GM18498 (cell line): ENCODE results near the gene CHGA.

ENCODE experiments used
- ATAC-seq: cut with Tn5 transposase; IDR thresholded peaks from one replicate; pipeline ENCODE4 v1.9.1; 2021; ENCODE audit warnings: mild to moderate bottlenecking, moderate library complexity; ENCODE audit not compliant: unreplicated experiment

CHGA gene

GRCh38 chr14:92942976-92943710, 20.2 kb downstream of the CHGA start:
- no peak for ATAC-seq

DNA sequence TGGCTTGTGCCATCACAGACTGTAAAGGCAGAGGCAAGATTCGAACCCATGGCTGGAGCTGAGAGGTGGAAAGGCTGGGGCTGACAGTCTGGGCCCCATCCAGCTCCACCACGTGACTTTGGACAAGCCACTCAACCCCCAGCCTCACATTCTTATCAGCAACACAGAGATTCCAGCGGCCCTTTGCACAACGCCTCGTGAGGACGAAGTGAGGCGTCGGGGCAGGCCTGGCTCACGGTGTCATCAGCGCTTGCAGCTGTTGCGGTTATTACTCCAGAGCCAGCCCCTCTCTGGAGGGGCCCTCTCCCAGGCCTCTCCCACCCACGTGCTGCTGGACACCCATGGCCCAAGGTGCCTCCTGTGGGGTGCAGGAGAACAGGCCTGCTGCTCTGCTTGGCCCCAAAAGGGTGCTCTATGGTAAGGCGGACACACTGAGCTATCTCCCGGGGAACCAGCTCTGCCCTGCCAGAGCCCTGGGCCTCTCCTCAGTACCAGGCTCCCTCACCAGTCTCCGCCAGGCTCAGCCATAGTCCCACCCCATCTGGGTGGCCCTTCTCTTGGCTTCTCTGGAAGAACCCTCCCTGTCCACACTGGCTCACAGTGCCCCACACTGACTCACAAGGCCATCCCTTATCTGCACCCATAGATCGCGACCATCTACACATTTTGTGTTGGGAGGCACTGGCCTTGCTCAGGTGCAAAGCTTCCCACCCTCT, 21.1 kb downstream of the CHGA start:
- no peak for ATAC-seq

DNA sequence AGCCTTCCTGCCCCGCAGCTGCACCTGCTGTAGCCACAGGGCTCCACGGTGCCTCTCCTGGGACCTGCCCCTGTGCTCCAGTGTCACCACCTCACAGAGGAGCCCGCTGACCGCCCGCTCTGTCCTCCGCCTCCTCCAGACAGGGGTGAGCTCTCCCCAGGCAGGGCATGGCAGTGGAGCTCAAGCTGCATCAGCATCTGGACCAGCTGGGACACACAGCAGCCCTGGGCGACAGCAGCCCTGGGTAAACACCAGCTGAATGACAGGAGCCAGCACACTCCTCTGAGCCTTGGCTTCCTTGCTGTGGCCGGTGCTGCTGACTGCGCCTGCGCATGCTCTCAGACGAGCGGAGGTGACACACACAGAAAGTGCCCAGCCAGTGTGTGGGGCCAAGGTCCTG, 22.0 kb downstream of the CHGA start:
- no peak for ATAC-seq

GRCh38 chr14:92945544-92945943, 22.6 kb downstream of the CHGA start:
- ATAC-seq = no peak

GRCh38 chr14:92945959-92946846, 23.3 kb downstream of the CHGA start:
- no peak for ATAC-seq

GRCh38 chr14:92946847-92947545, 24.0 kb downstream of the CHGA start:
- no peak for ATAC-seq

DNA sequence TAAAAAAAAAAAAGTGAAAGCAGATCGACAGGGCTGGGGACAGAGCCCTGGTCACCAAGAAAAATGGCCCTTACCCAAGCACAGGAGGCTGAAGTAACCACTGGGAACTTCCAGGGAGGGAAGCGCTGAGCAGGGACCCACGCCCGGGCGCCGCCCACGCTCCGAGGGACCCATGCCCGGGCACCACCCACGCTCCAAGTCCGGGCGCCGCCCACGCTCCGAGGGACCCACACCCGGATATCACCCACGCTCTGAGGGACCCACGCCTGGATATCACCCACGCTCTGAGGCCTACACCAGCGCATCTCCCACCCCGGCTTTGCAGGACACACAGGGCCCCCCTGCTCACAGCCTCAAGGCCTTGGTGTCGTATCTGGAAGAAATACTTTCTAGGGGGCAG, 25.7 kb downstream of the CHGA start:
- ATAC-seq = no peak

DNA sequence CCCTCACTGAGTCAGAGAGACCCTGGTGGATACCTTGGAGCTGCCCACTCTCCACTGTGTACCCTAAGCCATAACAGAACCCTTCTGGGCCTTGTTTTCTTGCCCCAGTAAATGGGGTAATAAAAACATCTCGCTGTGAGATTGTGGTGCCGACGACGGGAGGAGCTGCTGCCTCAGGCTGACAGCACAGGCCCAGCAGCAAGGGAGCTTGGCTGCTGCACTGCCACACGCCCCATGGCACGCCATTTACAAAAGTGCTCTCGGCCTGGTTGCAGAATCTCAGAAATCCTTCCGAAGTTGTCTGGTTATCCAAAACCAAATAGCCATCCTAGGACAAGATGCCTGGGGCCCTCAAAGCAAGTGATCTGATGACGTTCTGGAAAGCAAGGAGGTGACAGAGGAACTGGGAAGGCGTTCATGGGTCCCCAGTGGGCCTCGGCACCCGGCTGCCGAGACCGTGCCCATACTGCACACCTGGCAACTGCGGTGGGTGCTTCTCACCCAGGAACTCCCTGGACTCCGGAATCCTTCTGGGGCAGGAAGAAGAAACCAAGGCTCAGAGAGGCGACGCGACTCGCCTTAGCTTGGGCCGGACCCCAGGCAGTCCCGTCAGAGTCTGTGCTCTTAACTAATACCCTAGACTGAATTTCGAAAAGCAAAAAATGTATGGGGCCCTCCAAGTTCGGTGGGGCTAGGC, 26.7 kb downstream of the CHGA start:
- no peak for ATAC-seq

DNA sequence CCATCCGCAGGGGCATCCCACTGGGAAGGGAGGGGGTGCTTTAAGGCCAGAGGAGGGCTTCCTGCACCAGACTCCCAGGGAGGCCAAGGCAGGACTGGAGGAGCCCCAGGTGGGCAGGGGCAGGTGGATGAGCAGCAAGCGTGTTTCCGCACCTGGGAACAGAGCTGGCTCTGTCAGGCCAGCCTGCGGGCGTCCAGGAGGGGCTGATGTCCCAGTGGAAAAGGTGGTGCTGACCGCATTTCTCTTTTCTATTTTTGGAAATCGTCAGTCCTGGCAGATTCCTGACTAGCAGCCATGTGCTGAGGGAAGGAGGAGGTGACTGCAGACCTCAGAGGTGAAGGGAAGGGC, 27.2 kb downstream of the CHGA start:
- ATAC-seq = no peak

- no peak for ATAC-seq
Measured at GRCh38 chr14:92950773-92951172, 27.8 kb downstream of the CHGA start.

GRCh38 chr14:92951261-92951660, 28.3 kb downstream of the CHGA start:
- ATAC-seq = no peak

- peak; percentile 80 for ATAC-seq
Measured at GRCh38 chr14:92951912-92952471, 29.0 kb downstream of the CHGA start.

DNA sequence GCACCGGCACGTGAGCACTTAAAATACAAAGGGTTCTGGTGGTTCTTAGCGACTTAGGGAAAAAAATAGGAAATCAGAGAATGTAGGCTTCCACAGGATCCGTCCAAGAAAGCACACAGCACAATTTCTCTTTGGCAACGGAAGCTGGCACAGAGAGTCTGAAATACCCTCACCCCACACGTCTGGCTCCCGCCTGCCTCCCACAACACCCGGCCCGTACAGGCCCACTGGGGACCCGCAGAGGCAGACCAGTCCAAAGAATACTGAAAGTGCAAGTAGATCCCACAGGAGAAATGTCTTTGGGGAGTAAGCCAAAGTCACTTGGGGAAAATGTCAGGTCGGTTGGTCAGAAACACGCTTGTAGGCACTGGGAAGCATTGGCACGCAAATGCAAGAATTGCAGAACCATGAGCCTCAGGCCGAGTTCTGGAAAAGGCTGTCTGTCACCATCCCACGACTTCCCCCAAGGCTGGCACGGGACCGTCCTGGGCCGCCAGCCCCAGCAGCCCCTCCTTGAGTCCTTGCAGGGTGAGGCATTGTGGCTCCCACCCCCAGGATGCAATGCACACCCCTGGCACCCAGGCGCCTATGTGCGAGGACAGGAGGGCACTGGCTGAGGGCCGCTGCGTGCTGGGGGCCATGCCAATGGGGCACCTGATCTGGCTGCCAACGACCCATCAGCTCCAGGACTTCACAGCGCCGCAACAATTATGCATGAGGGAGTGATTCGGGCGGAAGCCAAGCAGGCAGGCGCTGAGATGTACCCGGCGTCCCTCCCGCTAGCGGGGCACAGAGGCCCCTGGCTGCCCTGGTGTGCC, 29.7 kb downstream of the CHGA start:
- ATAC-seq = no peak

GRCh38 chr14:92953526-92953925, 30.6 kb downstream of the CHGA start:
- ATAC-seq = no peak

DNA sequence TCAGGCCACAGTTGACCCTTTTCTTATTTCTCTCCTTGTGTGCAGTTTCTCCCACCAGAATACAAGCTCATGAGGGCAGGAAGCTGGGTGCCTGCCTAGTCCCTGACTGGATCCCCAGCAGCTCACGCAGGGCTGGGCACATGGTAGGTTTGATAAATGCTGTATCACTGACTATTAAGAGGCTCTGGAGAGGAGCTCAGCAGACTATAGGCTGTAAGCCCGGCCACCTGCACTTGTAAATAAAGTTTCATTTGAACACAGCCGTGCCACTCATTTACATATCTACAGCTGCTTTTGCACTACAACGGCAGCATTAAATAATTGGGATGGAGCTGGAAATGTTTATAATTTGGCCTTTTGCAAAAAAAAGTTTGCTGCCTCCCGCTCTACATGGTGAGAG, 32.0 kb downstream of the CHGA start:
- no peak for ATAC-seq

GRCh38 chr14:92955381-92955780, 32.4 kb downstream of the CHGA start:
- no peak for ATAC-seq

GRCh38 chr14:92956961-92957360, 34.0 kb downstream of the CHGA start:
- ATAC-seq = no peak

GRCh38 chr14:92958373-92959188, 35.6 kb downstream of the CHGA start:
- no peak for ATAC-seq

DNA sequence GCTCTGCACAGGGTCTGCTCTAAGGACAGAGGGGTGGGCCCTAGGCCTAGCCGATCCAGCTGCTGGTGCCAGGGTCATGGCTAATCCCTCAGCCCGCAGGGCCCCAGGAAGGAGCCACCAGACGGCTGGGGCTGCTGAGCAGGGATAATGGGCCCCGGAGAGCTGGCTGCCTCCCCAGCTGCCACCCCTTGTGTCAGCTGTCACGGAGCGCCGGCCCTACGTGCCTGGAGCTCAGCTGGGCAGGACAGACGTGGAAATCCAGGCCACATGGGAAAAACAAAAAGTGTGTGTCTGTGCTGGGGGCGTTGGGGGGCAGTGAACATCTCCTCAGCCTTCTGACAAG, 36.2 kb downstream of the CHGA start:
- no peak for ATAC-seq
